Heart right ventricle (tissue), 16 donors: ENCODE data around the gene MYO19. TPM values are rescaled to one million over a fixed set of nuclear protein-coding genes. Genes with fewer than 3 reads are reported as not detected.
A peak's percentile ranks its signal among the peaks of the same experiment; 100 is the strongest.

Experiments used
- ATAC-seq, 8 donors: fragments of 200-7000 bp; cut with Tn5 transposase; one replicate each; pipeline ENCODE4 v1.9.1; 2020; ENCODE audit warnings: mild to moderate bottlenecking in 8 of 8, moderate library complexity in 8 of 8, moderate number of reproducible peaks in 1 of 8
- DNase-seq, 2 donors: peaks; one replicate each; pipeline ENCODE4 v3.0.0-alpha.2; 2020
- H3K27ac ChIP-seq, 10 donors: fragments of 200-600 bp; sonication (generic) in 2 of 10; one replicate each; pipeline versions ENCODE4 v1.5.0 to v1.8.0; 2020 to 2022; ENCODE audit warnings: mild to moderate bottlenecking in 3 of 10
- H3K27me3 ChIP-seq, 7 donors: fragments of 200-600 bp; one replicate each; pipeline ENCODE4 v1.8.0; 2021 to 2022; ENCODE audit warnings: mild to moderate bottlenecking in 2 of 7
- H3K36me3 ChIP-seq, 9 donors: fragments of 200-600 bp; sonication (generic) in 1 of 9; one replicate each; pipeline versions ENCODE4 v1.5.0 to v1.8.0; 2020 to 2022; ENCODE audit warnings: mild to moderate bottlenecking in 2 of 9
- H3K4me1 ChIP-seq, 9 donors: fragments of 200-600 bp; sonication (generic) in 1 of 9; one replicate each; pipeline versions ENCODE4 v1.5.0 to v1.8.0; 2020 to 2022; ENCODE audit warnings: mild to moderate bottlenecking in 4 of 9
- H3K4me3 ChIP-seq, 10 donors: fragments of 200-600 bp; sonication (generic) in 2 of 10; one replicate each; pipeline versions ENCODE4 v1.5.0 to v1.8.0; 2020 to 2022; ENCODE audit warnings: mild to moderate bottlenecking in 7 of 10, moderate library complexity in 2 of 10
- H3K9me3 ChIP-seq, 11 donors: fragments of 200-600 bp in 10 of 11; sonication (generic) in 2 of 11; one replicate each; pipeline versions ENCODE4 v1.5.0 to v1.8.0; 2013 to 2022; ENCODE audit warnings: mild to moderate bottlenecking in 2 of 11, control low read depth in 1 of 11, moderate library complexity in 1 of 11
- WGBS, 2 donors: extraction: QIAGEN DNeasy Blood & Tissue Kit; methylation state at CpG; one replicate each; pipeline ENCODE4 v1.1.7; 2013; ENCODE audit warnings: inconsistent platforms in 1 of 2; 5-methylcytosine and 5-hydroxymethylcytosine counted together
- intact Hi-C, 10 donors: fragments of 100-400 bp; cut with DNase I; formaldehyde crosslinking; loops; one replicate each; pipeline versions ENCODE4 v1.11.1 to v1.14.2; 2022
- polyA plus RNA-seq, 2 donors: library from polyadenylated mRNA; stranded (reverse); fragments of 200-250 nt; gene quantifications; one replicate each; pipeline ENCODE4 v1.2.3, GENCODE V29; 2013
- total RNA-seq, 10 donors: library from RNA; stranded (reverse); fragmentation: NEBNext Ultra II Directional in 3 of 10; extraction: Animal tissue kit (Norgen Biotek cat#: 25700) in 3 of 10; gene quantifications; one replicate each; pipeline versions ENCODE4 v1.2.1 to v1.2.4, GENCODE V29; 2021 to 2023
- TF ChIP-seq, protein P1 (sequence below), 9 donors: fragments of 200-600 bp; sonication (generic) in 2 of 9; IDR thresholded peaks; one replicate each; pipeline versions ENCODE4 v1.5.0 to v1.8.0; 2021 to 2022; ENCODE audit warnings: antibody characterized with exemption in 9 of 9, mild to moderate bottlenecking in 5 of 9, moderate library complexity in 1 of 9
- donor health status: Arrhythmogenic right ventricular cardiomyopathy.
- donor health status: ischemic (EF 13 %, LVEDD 7.1; RV severe dilation, severe dysfunction).
- donor health status: healthy with polysubstance abuse.
- donor health status: DM: no; HTN: yes; CAD: no.
- donor health status: DM: no; HTN: no; CAD: no.
- donor health status: ischemic (EF 25% LVEDD 6.9; RV normal size, moderate dysfunction).
- donor health status: ischemic (EF 25% LVEDD 5.7; RV mildly dilated, moderate dysfunction).
- donor health status: healthy.
- donor health status: DM: yes; HTN: yes; CAD: no.
- donor health status: Ischemic cardiomyopathy.
- donor health status: ischemic (EF 35%, LVEDD 5.7; RV mildly dilated, moderate dysfunction).
- donor health status: nonischemic (EF 11% LVEDD 7.7; RV severe dilation, severe dysfunction).
- donor health status: DM: yes; HTN: yes; CAD: no.
- donor health status: PGD.
- donor health status: ischemic (EF 29% LVEDD 5.4; RV normal size, mild dysfunction).
- donor health status: nonischemic (EF 23%, LVEDD 6.1; RV moderate dilation, normal function).

Gene MYO19
- total and polyA plus RNA-seq, 12 donors, result 8.8 to 40.4 (median 14.2) TPM

DNA sequence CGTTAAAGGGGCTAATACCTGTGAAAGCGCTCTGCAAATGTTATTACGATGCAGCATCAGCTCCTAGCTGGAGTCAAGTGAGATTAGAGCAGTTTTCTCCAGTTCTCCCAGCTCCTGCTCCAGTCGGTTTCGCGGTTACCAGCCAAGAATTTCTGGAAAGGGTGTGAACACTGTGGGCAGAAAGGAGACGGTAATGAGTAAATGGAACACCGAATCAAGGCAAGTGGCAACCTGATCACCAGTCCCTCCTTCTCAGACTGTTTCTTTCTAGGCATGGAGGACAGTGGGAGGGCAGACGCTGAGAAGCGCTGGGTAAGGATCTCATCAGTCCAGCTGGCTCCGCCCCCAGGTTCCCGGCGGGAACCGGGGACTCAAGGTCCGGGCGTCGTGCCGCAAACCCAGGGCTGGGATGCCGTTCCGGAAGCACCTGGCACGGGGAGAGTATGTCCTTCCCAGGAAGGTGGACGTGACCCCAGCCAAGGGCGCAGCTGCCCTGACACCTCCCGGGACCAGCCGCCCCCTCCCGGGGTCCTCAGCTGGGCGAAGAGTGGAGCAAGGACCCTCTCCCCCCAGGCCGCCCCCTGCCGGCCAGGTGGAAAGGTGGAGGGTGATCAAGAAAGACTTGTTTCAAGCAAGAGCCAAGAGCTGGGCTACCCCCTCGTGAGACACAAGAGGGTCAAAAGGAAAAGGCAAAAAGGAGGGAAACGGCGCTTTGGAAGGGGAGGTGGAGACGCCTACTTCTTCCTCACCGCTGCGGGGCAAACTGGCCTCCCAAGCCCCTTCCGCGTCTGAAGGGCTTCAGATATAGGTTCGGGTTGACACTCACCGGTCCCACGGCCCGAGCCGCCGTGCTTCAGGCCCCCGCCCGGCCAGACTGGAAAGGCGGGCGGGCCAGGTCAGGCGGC is 481 bp downstream of the MYO19 start:
- intact Hi-C loops, result loop anchor here in 4 of 10 donors (2.0 to 10.0 kb wide), 4 partner anchors 49 to 61 kb away; partner anchors contain the start of genes DHRS11 (in 2 of the 4) and ZNHIT3 (in 1 of the 4)

DNA sequence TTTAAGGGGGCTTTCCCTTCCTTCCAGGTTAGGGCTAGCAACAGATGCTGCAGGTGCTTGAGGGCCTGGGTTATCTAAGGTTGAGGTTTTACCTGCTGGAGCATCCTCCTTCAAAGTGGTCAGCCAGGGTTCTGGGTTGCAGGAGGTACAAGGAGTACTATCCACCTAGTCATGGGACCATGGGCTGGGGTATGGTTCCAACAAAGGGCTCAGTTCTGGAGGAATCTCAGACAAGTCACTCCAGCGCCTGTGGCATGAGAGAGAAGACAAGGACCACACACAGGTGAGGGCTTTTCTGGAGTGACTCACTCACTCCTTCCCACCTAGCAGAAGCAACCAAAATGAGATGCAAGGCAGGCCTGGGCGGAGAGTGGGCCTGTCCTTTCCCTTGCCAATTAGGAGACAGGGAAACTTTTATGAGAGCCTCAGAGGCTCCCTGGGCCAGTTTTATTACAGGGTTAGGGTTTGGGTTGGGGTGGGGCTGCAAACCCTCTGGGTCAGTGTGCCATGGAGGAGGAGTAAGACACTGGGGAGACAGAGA is 2.2 kb downstream of the MYO19 start:
- peaks cover 0 to 24% (median 15%) of the 10 kb centered on the region in 9 donors for H3K4me1 ChIP-seq
- intact Hi-C loops, result loop anchor here in 3 of 10 donors (5.0 to 10.0 kb wide), 3 partner anchors 48 to 62 kb away; partner anchors contain the start of genes DHRS11 (in 2 of the 3) and ZNHIT3 (in 1 of the 3)
- peaks cover 0 to 67% (median 12%) of the 10 kb centered on the region in 9 donors for H3K36me3 ChIP-seq

More for the DNA sequence above, 481 bp downstream of the MYO19 start:
- H3K4me1 ChIP-seq, result peaks cover 0 to 24% (median 15%) of the 10 kb centered on the region in 9 donors
- DNase-seq (peak; percentile 52 to 67), ATAC-seq (peak; percentile 24 to 63 (median 54))
- H3K4me3 ChIP-seq, result peak overlapping the region; percentile 55 to 89 (median 78)
- WGBS, 2 donors, result 7% methylated on average over 48 of the region's 48 CpGs
- H3K27me3 ChIP-seq, result no peaks in the 10 kb centered on the region
- H3K9me3 ChIP-seq, result no peaks in the 10 kb centered on the region
- TF ChIP-seq, protein P1, sequence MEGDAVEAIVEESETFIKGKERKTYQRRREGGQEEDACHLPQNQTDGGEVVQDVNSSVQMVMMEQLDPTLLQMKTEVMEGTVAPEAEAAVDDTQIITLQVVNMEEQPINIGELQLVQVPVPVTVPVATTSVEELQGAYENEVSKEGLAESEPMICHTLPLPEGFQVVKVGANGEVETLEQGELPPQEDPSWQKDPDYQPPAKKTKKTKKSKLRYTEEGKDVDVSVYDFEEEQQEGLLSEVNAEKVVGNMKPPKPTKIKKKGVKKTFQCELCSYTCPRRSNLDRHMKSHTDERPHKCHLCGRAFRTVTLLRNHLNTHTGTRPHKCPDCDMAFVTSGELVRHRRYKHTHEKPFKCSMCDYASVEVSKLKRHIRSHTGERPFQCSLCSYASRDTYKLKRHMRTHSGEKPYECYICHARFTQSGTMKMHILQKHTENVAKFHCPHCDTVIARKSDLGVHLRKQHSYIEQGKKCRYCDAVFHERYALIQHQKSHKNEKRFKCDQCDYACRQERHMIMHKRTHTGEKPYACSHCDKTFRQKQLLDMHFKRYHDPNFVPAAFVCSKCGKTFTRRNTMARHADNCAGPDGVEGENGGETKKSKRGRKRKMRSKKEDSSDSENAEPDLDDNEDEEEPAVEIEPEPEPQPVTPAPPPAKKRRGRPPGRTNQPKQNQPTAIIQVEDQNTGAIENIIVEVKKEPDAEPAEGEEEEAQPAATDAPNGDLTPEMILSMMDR (IDR thresholded peaks at IDR 0.05), result peak in 8 of 9 donors; percentile 11 to 61 (median 55)
- peaks cover 0 to 67% (median 9%) of the 10 kb centered on the region in 9 donors for H3K36me3 ChIP-seq
- H3K27ac ChIP-seq, result peak overlapping the region; percentile 86 to 99 (median 96)

DNA sequence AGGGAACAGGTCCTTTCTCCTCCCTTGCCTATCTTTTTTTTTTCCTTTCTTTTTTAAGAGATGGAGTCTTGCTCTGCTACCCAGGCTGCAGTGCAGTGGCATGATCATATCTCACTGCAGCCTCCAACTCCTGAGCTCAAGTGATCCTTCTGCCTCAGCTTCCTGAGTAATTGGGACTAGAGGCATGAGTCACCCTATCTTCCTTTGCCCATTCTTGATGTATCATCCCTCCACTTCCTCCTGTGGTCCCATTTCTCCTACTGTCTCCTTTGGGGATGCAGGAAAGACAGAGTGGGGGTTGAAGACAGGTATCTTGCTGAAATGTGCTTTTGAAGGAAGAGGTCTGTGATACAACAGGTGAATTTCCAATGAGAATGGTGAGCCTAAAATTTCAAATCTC is 5.5 kb downstream of the MYO19 start:
- Histone ChIP-seq H3K9me3 (no peaks in the 10 kb centered on the region), H3K27me3 (no peaks in the 10 kb centered on the region), H3K36me3 (peaks cover 0 to 94% (median 24%) of the 10 kb centered on the region in 9 donors), H3K4me3 (no peak overlapping the region), H3K4me1 (peaks cover 0 to 12% (median 4%) of the 10 kb centered on the region in 9 donors), H3K27ac (no peak overlapping the region)
- ATAC-seq, result no peak
- intact Hi-C loops, result no loop called here
- TF ChIP-seq, protein P1 (IDR thresholded peaks at IDR 0.05), result no peak
- no peak for DNase-seq

More for the DNA sequence above, 2.2 kb downstream of the MYO19 start:
- no peaks in the 10 kb centered on the region for H3K9me3 ChIP-seq
- WGBS, 2 donors, result 97 to 98% methylated on average over 2 of the region's 2 CpGs
- TF ChIP-seq, protein P1 (IDR thresholded peaks at IDR 0.05), result no peak
- H3K27me3 ChIP-seq, result no peaks in the 10 kb centered on the region
- no peak for DNase-seq
- no peak for ATAC-seq
- H3K4me3 ChIP-seq, result no peak overlapping the region
- no peak overlapping the region for H3K27ac ChIP-seq

DNA sequence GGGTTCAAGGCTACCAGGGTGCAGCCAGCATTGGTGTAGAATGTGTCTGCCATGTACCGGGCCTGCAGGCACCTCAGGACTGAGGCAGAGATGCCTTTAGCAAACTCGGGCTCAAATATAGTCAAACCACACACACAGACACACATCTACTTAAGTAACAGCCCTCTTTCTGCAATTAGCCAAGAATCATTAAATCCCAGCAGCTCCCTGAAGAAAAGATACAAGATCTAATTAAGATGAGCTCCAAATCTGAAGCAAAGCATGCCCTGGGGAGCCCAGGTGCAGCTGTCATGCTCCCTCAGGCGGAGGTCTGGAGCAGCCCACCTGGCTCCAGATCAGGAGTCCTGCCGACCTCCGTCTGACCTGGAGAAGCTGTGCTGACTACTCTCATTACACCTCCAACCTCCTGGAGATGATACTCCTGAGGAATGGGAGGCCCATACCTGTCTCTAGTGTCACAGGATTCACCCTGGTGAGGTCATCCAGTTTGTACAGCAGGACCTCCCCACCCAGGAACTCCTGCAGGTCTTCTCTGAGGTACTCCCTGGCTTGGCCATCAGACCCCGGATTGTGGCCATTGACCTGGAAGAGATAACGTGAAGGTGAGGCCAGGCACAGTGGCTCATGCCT is 6.9 kb downstream of the MYO19 start:
- H3K27me3 ChIP-seq, result no peaks in the 10 kb centered on the region
- DNase-seq (no peak), ATAC-seq (no peak)
- intact Hi-C loops, result no loop called here
- H3K4me3 ChIP-seq, result no peak overlapping the region
- TF ChIP-seq, protein P1 (IDR thresholded peaks at IDR 0.05), result no peak
- H3K27ac ChIP-seq, result no peak overlapping the region
- 93 to 95% methylated on average over 7 of the region's 7 CpGs for WGBS, 2 donors
- peaks cover 0 to 99% (median 24%) of the 10 kb centered on the region in 9 donors for H3K36me3 ChIP-seq
- H3K9me3 ChIP-seq, result no peaks in the 10 kb centered on the region
- H3K4me1 ChIP-seq, result peaks cover 0 to 5% (median 0%) of the 10 kb centered on the region in 9 donors
